Islet precursor cell (in vitro differentiated cells): ENCODE data around the gene KCNK7.

ENCODE experiments used
- DNase-seq: peaks from one replicate; pipeline ENCODE4 v3.0.0-alpha.2; 2018

The KCNK7 gene

GRCh38 chr11:65585396-65586246 is 10.0 kb downstream of the KCNK7 start:
- no peak for DNase-seq

DNA sequence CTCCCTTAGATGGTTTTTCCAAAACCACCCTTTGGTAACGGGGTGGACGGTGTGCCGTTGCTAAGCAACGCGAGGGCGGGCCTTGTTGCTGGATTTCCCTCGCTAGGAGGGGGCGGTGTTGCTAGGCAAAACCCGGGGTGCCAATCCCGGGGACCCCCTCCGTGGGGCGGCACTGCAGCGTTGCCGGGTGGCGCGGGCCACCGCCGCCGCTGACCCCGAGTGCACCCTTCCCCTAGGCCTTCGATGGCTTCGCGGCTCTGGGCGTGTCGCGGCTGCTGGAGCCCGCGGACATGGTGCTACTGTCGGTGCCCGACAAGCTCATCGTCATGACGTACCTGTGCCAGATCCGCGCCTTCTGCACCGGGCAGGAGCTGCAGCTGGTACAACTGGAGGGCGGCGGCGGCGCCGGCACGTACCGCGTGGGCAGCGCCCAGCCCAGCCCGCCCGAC is 10.9 kb downstream of the KCNK7 start:
- no peak for DNase-seq

DNA sequence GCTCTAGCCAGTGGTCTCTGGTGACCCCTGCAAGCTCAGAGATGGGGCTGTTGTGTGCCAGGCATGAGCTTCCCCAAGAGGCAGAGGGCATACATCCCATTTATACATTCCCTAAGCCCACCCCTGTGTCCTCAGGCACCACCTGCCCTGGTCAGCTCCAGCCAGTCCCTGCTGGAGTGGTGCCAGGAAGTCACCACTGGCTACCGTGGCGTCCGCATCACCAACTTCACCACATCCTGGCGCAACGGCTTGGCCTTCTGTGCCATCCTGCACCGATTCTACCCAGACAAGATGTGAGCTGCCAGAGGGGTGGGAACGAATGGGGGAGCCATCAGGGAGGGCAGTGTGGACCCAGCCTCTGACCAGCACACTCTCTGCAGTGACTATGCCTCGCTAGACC is 11.5 kb downstream of the KCNK7 start:
- no peak for DNase-seq

DNA sequence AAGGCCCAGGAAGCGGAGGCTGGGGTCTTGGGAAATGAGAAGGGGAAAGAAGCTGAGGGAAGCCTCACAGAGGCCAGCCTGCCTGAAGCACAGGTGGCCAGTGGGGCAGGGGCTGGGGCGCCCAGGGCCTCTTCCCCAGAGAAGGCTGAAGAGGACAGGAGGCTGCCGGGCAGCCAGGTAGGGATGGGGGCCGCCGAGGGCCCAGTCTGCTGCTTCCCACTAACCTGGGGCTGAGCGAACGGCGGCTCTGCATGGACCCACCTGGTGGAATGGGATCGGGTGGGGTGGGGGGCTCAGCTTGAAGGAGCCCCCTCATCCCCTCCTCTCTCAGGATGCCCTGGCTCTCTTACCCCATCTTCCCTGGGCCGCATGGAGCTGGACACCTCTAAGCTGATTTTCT is 12.0 kb downstream of the KCNK7 start:
- DNase-seq, result no peak

- DNase-seq, result no peak
Observed at GRCh38 chr11:65581928-65582327, 13.7 kb downstream of the KCNK7 start.

DNA sequence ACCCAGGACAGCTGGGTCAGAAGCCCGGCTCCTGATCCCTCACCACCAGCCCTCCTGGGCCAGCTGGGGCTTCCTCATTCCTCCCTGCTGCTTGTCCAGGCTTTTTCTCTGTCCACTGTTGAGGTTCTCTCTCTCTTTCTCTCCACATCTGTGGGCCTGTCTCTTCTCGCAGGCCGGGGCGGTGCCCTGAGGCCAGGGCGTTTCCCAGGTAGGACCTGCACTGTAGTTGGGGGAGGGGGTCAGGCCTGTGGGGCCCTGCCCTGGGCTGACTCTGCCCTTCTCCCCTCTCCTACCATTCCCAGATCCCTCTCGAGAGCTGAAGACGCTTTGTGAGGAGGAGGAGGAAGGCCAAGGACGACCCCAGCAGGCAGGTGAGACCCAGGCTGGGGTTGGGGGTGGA is 14.8 kb downstream of the KCNK7 start:
- DNase-seq, result no peak

- DNase-seq, result no peak
Observed at GRCh38 chr11:65580031-65580692, 15.4 kb downstream of the KCNK7 start.

- no peak for DNase-seq
Observed at GRCh38 chr11:65579291-65579690, 16.3 kb downstream of the KCNK7 start.

GRCh38 chr11:65578667-65579066 is 16.9 kb downstream of the KCNK7 start:
- DNase-seq, result no peak

DNA sequence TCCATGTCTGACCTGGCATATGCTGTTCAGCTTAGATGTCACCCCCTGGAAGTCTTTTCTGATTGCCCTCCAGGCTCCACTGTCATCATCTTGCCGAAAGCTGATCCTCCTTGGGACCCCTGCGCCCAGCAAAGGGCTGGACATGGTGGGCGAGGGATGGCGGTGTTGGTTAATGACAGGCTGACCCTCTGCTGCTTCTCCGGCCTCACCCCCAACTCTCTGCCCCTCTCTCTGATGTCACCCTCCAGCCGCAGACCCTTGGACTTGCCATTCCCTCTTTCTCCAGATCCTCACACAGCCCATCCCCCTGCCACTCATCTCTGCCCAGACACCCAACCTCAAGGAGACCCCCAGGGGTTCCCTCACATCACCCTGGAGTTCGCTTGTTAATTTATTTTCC is 17.5 kb downstream of the KCNK7 start:
- DNase-seq, result no peak

GRCh38 chr11:65577756-65578109 is 17.9 kb downstream of the KCNK7 start:
- no peak for DNase-seq

DNA sequence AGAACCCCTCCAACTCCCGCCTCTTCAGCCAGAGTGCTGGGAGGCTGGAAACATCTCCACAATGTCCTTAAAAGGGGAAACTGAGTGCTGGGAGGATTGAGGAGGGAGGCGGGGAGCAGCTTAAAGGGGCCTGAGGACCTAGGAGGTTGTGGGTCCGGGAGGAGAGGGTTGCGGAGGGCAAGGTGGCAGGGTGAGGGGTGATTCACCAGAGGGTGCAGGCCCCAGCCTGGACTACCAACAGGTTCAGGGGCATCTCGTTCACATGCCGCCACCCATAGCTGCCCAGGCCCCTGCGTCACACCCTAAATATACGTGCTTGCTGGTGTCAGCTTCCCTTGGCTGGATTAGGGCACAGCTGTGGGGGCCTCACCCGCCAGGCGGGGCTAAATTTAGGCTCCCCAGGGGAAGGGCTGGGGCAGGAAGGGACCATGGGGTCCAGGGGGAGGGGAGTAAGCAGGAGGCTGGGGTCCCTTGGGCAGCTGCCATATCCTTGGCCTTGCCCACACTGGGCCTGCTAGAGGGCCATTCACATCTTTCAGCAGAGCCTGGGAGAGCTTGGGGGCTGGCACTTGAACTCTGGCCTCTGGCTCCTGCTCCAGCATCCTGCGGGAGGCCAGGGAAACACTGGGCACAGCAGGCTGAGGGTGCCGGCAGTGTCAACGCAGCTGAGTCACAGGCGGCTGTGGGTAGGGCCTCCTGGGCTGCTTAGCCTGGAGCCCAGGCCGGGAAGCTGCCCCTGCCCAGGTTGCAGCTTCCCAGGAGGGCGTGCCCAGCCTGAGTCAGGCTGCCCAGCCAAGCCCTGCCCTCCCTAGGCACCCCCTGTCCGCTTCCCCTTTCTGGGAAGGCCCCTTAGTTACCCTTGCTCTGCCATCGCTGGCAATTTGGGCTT is 18.5 kb downstream of the KCNK7 start:
- DNase-seq, result no peak

DNA sequence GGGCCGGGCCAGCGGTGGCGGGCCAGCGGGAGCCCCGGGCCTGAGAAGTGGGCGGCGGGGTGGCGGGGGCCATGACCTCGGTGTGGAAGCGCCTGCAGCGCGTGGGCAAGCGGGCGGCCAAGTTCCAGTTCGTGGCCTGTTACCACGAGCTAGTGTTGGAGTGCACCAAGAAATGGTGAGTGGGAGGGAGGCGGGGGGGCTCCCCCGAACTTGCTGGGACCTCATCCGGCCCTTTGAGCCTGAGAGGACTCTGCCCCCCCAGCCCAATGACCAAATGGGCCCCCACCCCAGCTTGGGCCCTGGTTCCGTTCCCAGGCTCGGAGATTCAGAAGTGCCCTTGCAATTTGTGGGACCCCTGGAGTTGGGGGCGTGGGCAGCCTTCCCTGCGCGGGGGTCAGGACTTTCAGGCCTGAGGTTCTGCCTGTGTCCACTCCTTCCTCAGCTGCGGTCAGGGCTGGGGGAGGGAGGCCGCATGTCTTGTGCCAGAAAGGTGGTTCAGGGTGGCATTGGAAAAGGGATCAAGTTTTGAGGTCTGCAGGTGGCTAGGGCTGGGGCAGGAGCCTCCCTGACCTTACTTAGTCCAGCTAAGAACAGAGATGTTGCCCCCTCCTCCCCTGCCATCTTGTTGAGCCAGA is 19.3 kb downstream of the KCNK7 start:
- no peak for DNase-seq

DNA sequence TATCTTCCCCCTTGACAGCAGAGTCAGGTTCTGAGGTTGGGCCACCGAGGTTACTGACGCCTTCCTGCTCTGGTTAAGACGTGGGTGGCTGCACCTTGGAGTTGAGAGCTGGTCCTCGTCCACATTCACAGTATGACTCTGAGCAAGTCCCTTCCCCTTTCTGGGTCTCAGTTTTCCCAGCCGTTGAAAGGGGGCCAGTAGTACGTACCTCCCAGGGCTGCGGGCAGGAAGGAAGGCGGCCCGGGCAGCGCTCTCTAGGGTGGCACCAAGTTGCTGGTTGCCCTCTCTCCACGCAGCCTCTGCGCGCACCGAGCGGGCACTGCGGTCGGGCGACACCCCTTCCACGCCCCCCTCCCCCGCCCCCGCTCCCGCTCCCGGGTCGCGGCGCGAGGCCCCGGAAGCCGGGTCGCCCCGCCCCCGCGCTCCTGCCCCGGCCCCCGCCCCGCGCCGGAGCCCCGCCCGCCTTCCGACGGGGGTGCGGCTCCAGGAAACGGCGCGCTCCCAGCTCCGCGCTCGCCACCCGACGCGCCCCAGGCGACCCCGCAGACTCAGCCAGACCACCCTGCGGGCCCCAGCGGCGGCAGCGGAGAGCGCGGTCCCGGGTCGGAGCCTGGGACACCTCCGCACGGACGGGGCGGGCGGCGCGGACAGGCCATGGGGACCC is 19.9 kb downstream of the KCNK7 start, which contains the start of gene EHBP1L1:
Gene EHBP1L1 (plus strand): TSS at position 486 of the 664 bp plus-strand sequence. CDS start 250 bp downstream, outside the sequence.
- no peak for DNase-seq

- DNase-seq, result no peak
Observed at GRCh38 chr11:65574811-65575567, 20.6 kb downstream of the KCNK7 start.

GRCh38 chr11:65574109-65574810 is 21.3 kb downstream of the KCNK7 start:
- DNase-seq, result peak; percentile 98

DNA sequence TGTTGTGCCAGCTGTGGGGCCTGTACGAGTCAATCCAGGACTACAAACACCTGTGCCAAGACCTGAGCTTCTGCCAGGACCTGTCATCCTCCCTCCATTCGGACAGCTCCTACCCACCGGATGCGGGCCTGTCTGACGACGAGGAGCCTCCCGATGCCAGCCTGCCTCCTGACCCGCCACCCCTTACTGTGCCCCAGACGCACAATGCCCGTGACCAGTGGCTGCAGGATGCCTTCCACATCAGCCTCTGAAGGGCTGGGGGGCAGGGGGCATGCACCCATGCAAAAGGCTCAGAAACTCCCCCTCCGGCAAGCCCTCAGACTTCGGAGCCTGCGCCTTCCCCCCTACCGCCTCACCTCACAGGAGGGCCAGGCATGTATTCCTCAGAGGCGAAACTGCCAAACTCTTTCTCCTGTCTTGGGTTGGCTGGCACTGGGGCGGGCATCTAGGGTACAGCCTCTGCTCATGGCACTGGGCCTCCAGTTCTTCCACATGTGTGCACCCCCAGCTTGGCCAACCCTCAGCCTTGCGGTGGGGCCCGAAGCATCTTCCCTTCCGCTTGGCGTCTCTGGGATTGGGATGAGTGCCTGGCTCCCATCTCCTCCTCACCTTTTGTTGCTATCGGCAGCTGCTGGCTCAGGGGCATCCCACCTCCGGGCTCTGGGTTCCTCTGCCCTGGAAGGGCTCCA is 22.1 kb downstream of the KCNK7 start:
- DNase-seq, result no peak

DNA sequence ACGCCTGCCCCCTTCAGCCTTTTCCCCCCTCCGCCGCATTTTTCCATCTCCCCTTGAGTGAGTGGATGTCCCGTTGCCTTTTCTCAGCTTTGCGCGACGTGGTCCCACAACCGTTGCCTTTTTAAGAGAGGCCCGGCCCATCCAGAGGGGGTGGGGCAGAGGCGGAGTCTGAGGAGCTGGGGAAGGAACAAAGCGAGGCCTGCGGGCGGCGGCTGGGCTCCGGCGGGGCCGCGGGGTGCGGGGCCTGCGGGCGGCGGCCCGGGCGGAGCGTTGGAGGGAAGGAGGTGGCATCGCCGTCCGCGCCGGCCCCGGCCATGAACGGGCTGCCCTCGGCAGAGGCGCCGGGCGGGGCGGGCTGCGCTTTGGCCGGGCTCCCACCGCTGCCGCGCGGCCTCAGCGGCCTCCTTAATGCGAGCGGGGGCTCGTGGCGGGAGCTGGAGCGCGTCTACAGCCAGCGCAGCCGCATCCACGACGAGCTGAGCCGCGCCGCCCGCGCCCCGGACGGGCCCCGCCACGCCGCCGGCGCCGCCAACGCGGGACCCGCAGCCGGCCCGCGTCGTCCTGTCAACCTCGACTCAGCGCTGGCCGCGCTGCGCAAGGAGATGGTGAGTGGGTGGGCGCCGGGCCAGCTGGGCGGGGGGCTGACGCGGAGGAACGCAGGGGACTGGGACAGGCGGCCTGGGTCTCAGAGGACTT is 23.1 kb downstream of the KCNK7 start, which contains the start of gene FAM89B:
Gene FAM89B (plus strand): TSS at position 183 of the 696 bp plus-strand sequence. CDS start 132 bp downstream, at position 315.
- DNase-seq, result peak; percentile 93

DNA sequence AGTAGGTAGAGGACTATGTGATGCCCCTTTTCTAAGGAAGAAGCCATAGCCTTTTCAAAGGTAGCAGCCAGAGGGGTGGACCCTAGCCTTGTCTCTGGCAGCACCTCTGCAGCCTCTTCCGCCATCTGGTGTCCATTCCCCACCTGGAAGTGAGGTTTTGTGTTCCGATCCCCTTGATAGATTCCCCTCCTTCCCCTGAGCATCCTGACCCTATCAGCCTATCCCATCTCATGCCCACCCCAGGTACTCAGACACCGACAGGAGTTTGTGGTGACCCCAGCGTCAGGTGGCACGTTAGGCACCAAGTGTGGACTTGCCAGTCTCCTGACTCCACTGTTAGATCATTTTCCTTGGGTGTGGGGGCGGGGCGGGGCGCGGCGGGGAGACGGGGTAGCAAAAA is 23.7 kb downstream of the KCNK7 start:
- peak; percentile 87 for DNase-seq
